K562 (cell line): ENCODE data around the gene SCAANT1. TPM values are rescaled to one million over a fixed set of nuclear protein-coding genes. Genes with fewer than 3 reads are reported as not detected.

Source experiments
- BCOR ChIP-seq: fragments of 450-650 bp; IDR thresholded peaks from 2 replicates; pipeline ENCODE4 v1.6.1; 2016
- C11orf30 ChIP-seq: fragments of 450-650 bp; IDR thresholded peaks from 2 replicates; pipeline ENCODE4 v1.6.1; 2016; ENCODE audit warnings: low read depth, mild to moderate bottlenecking
- CHD1 ChIP-seq: fragments of 200-600 bp; sonication (generic); IDR thresholded peaks from one replicate; pipeline ENCODE4 v1.6.1; 2012; ENCODE audit warnings: mild to moderate bottlenecking, moderate library complexity, low read length, inconsistent platforms
- ESRRB ChIP-seq: fragments of 250-450 bp; sonication (Bioruptor Pico); IDR thresholded peaks from 2 replicates; pipeline ENCODE4 v1.5.0; 2020; ENCODE audit warnings: mild to moderate bottlenecking, moderate library complexity, borderline replicate concordance
- ETS1 ChIP-seq: conservative IDR thresholded peaks from 2 replicates; pipeline ENCODE4 v1.6.1; 2011; ENCODE audit warnings: low read depth, mild to moderate bottlenecking, low read length; ENCODE audit not compliant: control insufficient read depth
- GABPA ChIP-seq: fragments of 200-800 bp; sonication (Bioruptor generic); conservative IDR thresholded peaks from 2 replicates; pipeline ENCODE4 v1.6.1; 2016; ENCODE audit warnings: low read depth, missing genetic modification characterization, missing compliant biosample characterization
- HDAC3 ChIP-seq: fragments of 450-650 bp; IDR thresholded peaks from 2 replicates; pipeline ENCODE4 v1.6.1; 2018; ENCODE audit warnings: borderline replicate concordance, mild to moderate bottlenecking, moderate library complexity; ENCODE audit not compliant: partially characterized antibody
- HMG20B ChIP-seq: fragments of 250-450 bp; sonication (Bioruptor Pico); IDR thresholded peaks from 2 replicates; pipeline ENCODE4 v1.5.0; 2021; ENCODE audit warnings: mild to moderate bottlenecking
- MYC ChIP-seq, 2 experiments: fragments of 250-450 bp in 1 of 2; sonication (Bioruptor Pico) in 1 of 2; IDR thresholded peaks; 2 replicates each; pipeline versions ENCODE4 v1.5.1 to v1.6.1; 2012 to 2021; ENCODE audit warnings: low read depth in 2 of 2, borderline replicate concordance in 1 of 2, improper control_type of control experiment in 1 of 2, low read length in 1 of 2, mild to moderate bottlenecking in 1 of 2, moderate library complexity in 1 of 2
- NCOR1 ChIP-seq: fragments of 450-650 bp; IDR thresholded peaks from 2 replicates; pipeline ENCODE4 v1.6.1; 2016; ENCODE audit warnings: mild to moderate bottlenecking, moderate library complexity
- POLR2A ChIP-seq: fragments of 450-650 bp; conservative IDR thresholded peaks from 2 replicates; pipeline ENCODE4 v1.6.1; 2016
- SIN3A ChIP-seq, 2 experiments: fragments of 150-350 bp in 1 of 2; IDR thresholded peaks; 2 replicates each; pipeline ENCODE4 v1.6.1; 2011 to 2016; ENCODE audit warnings: borderline replicate concordance in 2 of 2, low read depth in 2 of 2, low read length in 2 of 2, mild to moderate bottlenecking in 2 of 2, moderate library complexity in 2 of 2; ENCODE audit not compliant: control insufficient read depth in 1 of 2
- TARDBP ChIP-seq: fragments of 450-650 bp; IDR thresholded peaks from 2 replicates; pipeline ENCODE4 v1.6.1; 2016
- TEAD2 ChIP-seq: fragments of 450-650 bp; IDR thresholded peaks from 2 replicates; pipeline ENCODE4 v1.6.1; 2016; ENCODE audit warnings: missing genetic modification characterization, control low read depth, missing compliant biosample characterization
- WHSC1 ChIP-seq: IDR thresholded peaks from one replicate; pipeline ENCODE4 v1.6.1; 2012; ENCODE audit warnings: low read length, control low read depth, inconsistent platforms
- YY1 ChIP-seq, 3 experiments: IDR thresholded peaks; 2 replicates each; pipeline ENCODE4 v1.6.1; 2011; ENCODE audit warnings: low read length in 2 of 3, mild to moderate bottlenecking in 2 of 3, moderate library complexity in 2 of 3, borderline replicate concordance in 1 of 3, control low read depth in 1 of 3, low read depth in 1 of 3; ENCODE audit not compliant: insufficient read depth in 3 of 3, insufficient replicate concordance in 2 of 3, control insufficient read depth in 1 of 3, insufficient read length in 1 of 3; ENCODE audit errors: extremely low read depth in 1 of 3
- ZFP91 ChIP-seq: sonication (generic); formaldehyde crosslinking; IDR thresholded peaks from 2 replicates; pipeline ENCODE4 v1.8.0; 2022; ENCODE audit warnings: mild to moderate bottlenecking, missing genetic modification reagents
- ZNF764 ChIP-seq: fragments of 250-450 bp; sonication (Bioruptor Pico); IDR thresholded peaks from 2 replicates; pipeline ENCODE4 v1.4.0; 2020; ENCODE audit warnings: low read depth, mild to moderate bottlenecking, moderate library complexity
- ZNF766 ChIP-seq: fragments of 200-800 bp; sonication (Bioruptor generic); conservative IDR thresholded peaks from 2 replicates; pipeline ENCODE4 v1.6.1; 2016; ENCODE audit warnings: missing genetic modification characterization, missing compliant biosample characterization
- polyA plus RNA-seq, 8 experiments: library from polyadenylated mRNA; depleted of rRNA in 4 of 8; stranded (reverse) in 5 of 8; unstranded in 3 of 8; fragments of >200 nt; fragmentation: Nextera tagmentation in 2 of 8; fragmentation: Illumina TruSeq in 1 of 8; extraction: Ambion mirVana in 2 of 8; extraction: Trizol in 1 of 8; gene quantifications; 2 replicates each; pipeline versions ENCODE4 v1.2.1 to v1.2.3, GENCODE V29; 2011 to 2014; ENCODE audit warnings: inconsistent platforms in 1 of 8, missing spikeins in 1 of 8
- total RNA-seq, 7 experiments: library from RNA; depleted of rRNA in 6 of 7; stranded (reverse); fragments of >200 nt in 6 of 7; fragmentation: Illumina TruSeq in 2 of 7; extraction: Trizol in 2 of 7; gene quantifications; 2 replicates each; pipeline versions ENCODE4 v1.2.1 to v1.2.3, GENCODE V29; 2011 to 2021; ENCODE audit warnings: low replicate concordance in 1 of 7
- TF ChIP-seq, protein P1 (sequence below), 3 experiments: fragments of 200-800 bp in 1 of 3; fragments of 250-450 bp in 1 of 3; fragments of 450-650 bp in 1 of 3; sonication (Bioruptor Pico) in 1 of 3; sonication (Bioruptor generic) in 1 of 3; formaldehyde crosslinking in 1 of 3; IDR thresholded peaks; 2 replicates each; pipeline versions ENCODE4 v1.6.1 to v1.8.0; 2016 to 2022; ENCODE audit warnings: mild to moderate bottlenecking in 2 of 3, missing genetic modification characterization in 2 of 3, missing compliant biosample characterization in 1 of 3, moderate library complexity in 1 of 3

The SCAANT1 gene
- total and polyA plus RNA-seq, 9 of the 15 experiments (the other 6 are each of a cell fraction or from before 2014, with no cell fraction given): not detected

DNA sequence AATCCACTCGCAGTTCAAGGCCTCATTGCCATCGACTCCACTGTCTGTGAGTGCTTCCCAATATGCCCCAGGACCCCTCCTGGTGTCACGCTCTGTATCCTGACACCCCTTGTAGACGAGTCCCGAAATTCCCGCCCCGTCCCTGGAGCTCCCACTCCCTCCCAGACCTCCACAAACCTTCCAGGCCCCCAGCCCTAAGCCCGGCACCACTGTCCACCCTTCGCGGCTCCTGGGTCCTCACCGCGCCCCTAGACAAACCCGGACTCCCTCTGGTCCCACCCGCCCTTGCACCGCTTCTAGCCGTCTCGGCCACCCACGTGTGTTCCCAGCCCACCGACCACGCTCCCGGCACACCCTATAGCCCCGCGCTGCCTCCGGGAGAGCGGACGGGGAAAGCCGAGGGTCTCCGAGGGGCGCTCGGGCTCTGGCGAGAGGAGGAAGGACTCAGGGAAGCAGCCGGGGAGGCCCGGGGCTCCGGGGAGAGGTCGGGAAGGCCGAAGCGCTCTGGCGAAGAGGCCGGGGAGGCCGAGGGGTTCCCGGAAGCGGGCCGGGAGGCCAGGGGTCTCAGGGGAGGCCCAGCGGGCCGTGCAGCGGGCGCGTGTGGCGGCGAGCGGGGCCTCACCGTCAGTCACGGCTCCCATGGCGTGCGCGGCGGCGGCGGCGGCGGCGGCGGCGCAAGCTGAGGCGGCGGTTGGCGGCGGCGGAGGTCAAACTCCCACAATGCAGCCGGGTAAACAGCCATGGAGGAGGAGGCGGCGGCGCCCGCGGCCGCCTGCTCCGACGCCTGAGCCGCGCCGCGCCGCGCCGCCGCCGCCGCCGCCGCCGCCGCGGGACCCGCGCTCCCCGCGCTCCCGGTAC is 48.8 kb downstream of the SCAANT1 start, which contains the start of the genes ATXN7 and THOC7 (continued):
- TF ChIP-seq BCOR (no peak), ZFP91 (no peak), ESRRB (CRISPR knock-in tag) (no peak), ZNF764 (CRISPR knock-in tag) (no peak), CHD1 (peak; percentile 32), TEAD2 (tag) (no peak), TARDBP (no peak), HMG20B (CRISPR knock-in tag) (no peak), C11orf30 (no peak), POLR2A (0 out of 2 replicates have a peak, but pooled peaks have one; percentile 17), GABPA (no peak), ETS1 (no peak), NCOR1 (no peak), YY1 (IDR thresholded peaks at IDR 0.05; ENCODE audit: borderline replicate concordance in 1 of 3, control insufficient read depth in 1 of 3, extremely low read depth in 1 of 3, insufficient read depth in 3 of 3, insufficient read length in 1 of 3, insufficient replicate concordance in 2 of 3, low read depth in 1 of 3, low read length in 2 of 3) (peak in 2 of 3 experiments; percentile 41 to 57), WHSC1 (no peak), ZNF766 (CRISPR knock-in tag) (no peak), HDAC3 (no peak), MYC (IDR thresholded peaks at IDR 0.05; ENCODE audit: low read depth, low read length) (peak; percentile 31; the same call in 1 of the 2 replicates), MYC (CRISPR knock-in tag; IDR thresholded peaks at IDR 0.05; ENCODE audit: borderline replicate concordance, low read depth) (no peak), SIN3A (IDR thresholded peaks at IDR 0.05; ENCODE audit: borderline replicate concordance in 2 of 2, control insufficient read depth in 1 of 2, low read depth in 2 of 2, low read length in 2 of 2) (0 out of 4 replicates have a peak, but pooled peaks of 1 of the 2 experiments have one; percentile 31)
- TF ChIP-seq, protein P1, sequence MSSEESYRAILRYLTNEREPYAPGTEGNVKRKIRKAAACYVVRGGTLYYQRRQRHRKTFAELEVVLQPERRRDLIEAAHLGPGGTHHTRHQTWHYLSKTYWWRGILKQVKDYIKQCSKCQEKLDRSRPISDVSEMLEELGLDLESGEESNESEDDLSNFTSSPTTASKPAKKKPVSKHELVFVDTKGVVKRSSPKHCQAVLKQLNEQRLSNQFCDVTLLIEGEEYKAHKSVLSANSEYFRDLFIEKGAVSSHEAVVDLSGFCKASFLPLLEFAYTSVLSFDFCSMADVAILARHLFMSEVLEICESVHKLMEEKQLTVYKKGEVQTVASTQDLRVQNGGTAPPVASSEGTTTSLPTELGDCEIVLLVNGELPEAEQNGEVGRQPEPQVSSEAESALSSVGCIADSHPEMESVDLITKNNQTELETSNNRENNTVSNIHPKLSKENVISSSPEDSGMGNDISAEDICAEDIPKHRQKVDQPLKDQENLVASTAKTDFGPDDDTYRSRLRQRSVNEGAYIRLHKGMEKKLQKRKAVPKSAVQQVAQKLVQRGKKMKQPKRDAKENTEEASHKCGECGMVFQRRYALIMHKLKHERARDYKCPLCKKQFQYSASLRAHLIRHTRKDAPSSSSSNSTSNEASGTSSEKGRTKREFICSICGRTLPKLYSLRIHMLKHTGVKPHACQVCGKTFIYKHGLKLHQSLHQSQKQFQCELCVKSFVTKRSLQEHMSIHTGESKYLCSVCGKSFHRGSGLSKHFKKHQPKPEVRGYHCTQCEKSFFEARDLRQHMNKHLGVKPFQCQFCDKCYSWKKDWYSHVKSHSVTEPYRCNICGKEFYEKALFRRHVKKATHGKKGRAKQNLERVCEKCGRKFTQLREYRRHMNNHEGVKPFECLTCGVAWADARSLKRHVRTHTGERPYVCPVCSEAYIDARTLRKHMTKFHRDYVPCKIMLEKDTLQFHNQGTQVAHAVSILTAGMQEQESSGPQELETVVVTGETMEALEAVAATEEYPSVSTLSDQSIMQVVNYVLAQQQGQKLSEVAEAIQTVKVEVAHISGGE (CRISPR knock-in tag; IDR thresholded peaks at IDR 0.05): peak in 1 of 3 experiments; percentile 35; a peak in 2 of 6 replicates
